Glutamatergic neuron (in vitro differentiated cells): ENCODE data around the gene TAGAP. TPM values are rescaled to one million over a fixed set of nuclear protein-coding genes. Genes with fewer than 3 reads are reported as not detected.

Experiments used
- DNase-seq: peaks from one replicate; pipeline ENCODE4 v3.0.0; 2022
- H3K27ac Mint-ChIP-seq: one replicate; pipeline ENCODE4 v1.8.0; 2020; ENCODE audit warnings: mild to moderate bottlenecking, mixed read lengths, inconsistent platforms; ENCODE audit not compliant: unreplicated experiment
- H3K27me3 Mint-ChIP-seq: one replicate; pipeline ENCODE4 v1.8.0; 2020; ENCODE audit warnings: mild to moderate bottlenecking, moderate library complexity, mixed read lengths, inconsistent platforms; ENCODE audit not compliant: unreplicated experiment
- H3K36me3 Mint-ChIP-seq: one replicate; pipeline ENCODE4 v1.8.0; 2020; ENCODE audit warnings: mild to moderate bottlenecking, mixed read lengths, inconsistent platforms; ENCODE audit not compliant: unreplicated experiment
- H3K4me1 Mint-ChIP-seq: one replicate; pipeline ENCODE4 v1.8.0; 2020; ENCODE audit warnings: mild to moderate bottlenecking, low read depth, mixed read lengths, inconsistent platforms; ENCODE audit not compliant: unreplicated experiment
- H3K4me3 Mint-ChIP-seq: one replicate; pipeline ENCODE4 v1.8.0; 2020; ENCODE audit warnings: mild to moderate bottlenecking, mixed read lengths, inconsistent platforms; ENCODE audit not compliant: unreplicated experiment
- H3K9me3 Mint-ChIP-seq: one replicate; pipeline ENCODE4 v1.8.0; 2020; ENCODE audit warnings: mild to moderate bottlenecking, moderate library complexity, mixed read lengths, inconsistent platforms; ENCODE audit not compliant: unreplicated experiment
- CTCF ChIP-seq: fragments of 200-600 bp; sonication (generic); IDR thresholded peaks from one replicate; pipeline ENCODE4 v1.5.0; 2021; ENCODE audit not compliant: partially characterized antibody, unreplicated experiment
- total RNA-seq: library from RNA; stranded (reverse); fragmentation: NEBNext Ultra II Directional; extraction: Animal tissue kit (Norgen Biotek cat#: 25700); gene quantifications from one replicate; pipeline ENCODE4 v1.2.1, GENCODE V29; 2021; ENCODE audit not compliant: unreplicated experiment

Gene TAGAP
- total RNA-seq, 1 donor from 2014 or later: not detected

DNA sequence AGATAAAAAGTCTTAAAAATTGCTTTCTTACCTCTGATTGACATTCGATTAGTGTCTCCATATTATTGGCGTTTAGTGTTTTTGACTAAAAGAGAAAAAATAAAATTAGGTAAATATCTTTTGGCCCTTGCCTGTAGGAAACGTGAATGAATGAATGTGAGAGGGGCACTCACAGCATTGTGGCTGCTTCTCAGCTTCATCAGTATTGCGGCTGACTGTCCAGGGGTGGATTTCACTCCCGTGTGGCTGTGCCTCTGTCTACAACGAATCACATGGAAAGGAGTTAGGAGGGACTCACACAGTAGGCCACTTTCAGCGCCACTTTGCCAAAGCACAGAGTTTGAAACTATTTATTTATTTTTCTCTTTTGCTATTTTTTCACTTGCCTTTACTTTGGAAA is 844 bp downstream of the TAGAP start:
- no peak for TF ChIP-seq CTCF
- H3K27ac Mint-ChIP-seq: no peak overlapping the region
- no peaks in the 10 kb centered on the region for H3K9me3 Mint-ChIP-seq
- H3K36me3 Mint-ChIP-seq: no peaks in the 10 kb centered on the region
- no peak for DNase-seq
- H3K27me3 Mint-ChIP-seq: no peaks in the 10 kb centered on the region
- H3K4me3 Mint-ChIP-seq: no peak overlapping the region
- peaks cover 14% of the 10 kb centered on the region for H3K4me1 Mint-ChIP-seq

GRCh38 chr6:159043251-159043650 is 1.5 kb downstream of the TAGAP start:
- no peak for DNase-seq
- Mint-ChIP-seq H3K4me1 (peaks cover 18% of the 10 kb centered on the region), H3K9me3 (no peaks in the 10 kb centered on the region), H3K27me3 (no peaks in the 10 kb centered on the region), H3K36me3 (no peaks in the 10 kb centered on the region), H3K27ac (no peak overlapping the region), H3K4me3 (no peak overlapping the region)
- no peak for TF ChIP-seq CTCF

DNA sequence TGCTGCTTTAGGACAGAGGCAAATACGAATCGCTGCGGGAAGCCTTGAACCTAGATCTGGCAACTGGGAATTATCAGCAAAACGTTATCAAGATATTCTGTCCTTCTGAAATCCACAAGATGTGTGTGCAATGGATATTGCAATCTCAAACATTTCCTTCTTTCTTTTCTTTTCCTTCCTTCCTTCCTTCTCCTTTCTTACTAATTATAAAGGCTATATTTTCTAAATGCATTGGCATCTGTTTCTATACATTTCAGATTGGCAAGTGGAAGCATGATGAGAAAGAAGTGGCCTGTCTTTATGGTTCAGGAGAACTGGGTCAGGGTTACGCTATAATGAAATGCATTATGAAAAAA is 2.0 kb downstream of the TAGAP start:
- H3K4me1 Mint-ChIP-seq: peaks cover 18% of the 10 kb centered on the region
- H3K9me3 Mint-ChIP-seq: no peaks in the 10 kb centered on the region
- no peaks in the 10 kb centered on the region for H3K36me3 Mint-ChIP-seq
- no peak overlapping the region for H3K27ac Mint-ChIP-seq
- DNase-seq: no peak
- TF ChIP-seq CTCF: peak; percentile 58
- H3K27me3 Mint-ChIP-seq: no peaks in the 10 kb centered on the region
- no peak overlapping the region for H3K4me3 Mint-ChIP-seq

GRCh38 chr6:159042003-159042825 is 2.6 kb downstream of the TAGAP start:
- H3K27ac Mint-ChIP-seq: no peak overlapping the region
- no peaks in the 10 kb centered on the region for H3K9me3 Mint-ChIP-seq
- H3K4me3 Mint-ChIP-seq: no peak overlapping the region
- H3K36me3 Mint-ChIP-seq: no peaks in the 10 kb centered on the region
- no peaks in the 10 kb centered on the region for H3K27me3 Mint-ChIP-seq
- peak; percentile 93 for TF ChIP-seq CTCF
- peaks cover 18% of the 10 kb centered on the region for H3K4me1 Mint-ChIP-seq
- peak; percentile 57 for DNase-seq

GRCh38 chr6:159041181-159041580 is 3.6 kb downstream of the TAGAP start:
- no peaks in the 10 kb centered on the region for H3K9me3 Mint-ChIP-seq
- TF ChIP-seq CTCF: no peak
- no peak overlapping the region for H3K4me3 Mint-ChIP-seq
- H3K4me1 Mint-ChIP-seq: peaks cover 18% of the 10 kb centered on the region
- no peak overlapping the region for H3K27ac Mint-ChIP-seq
- DNase-seq: no peak
- H3K27me3 Mint-ChIP-seq: no peaks in the 10 kb centered on the region
- no peaks in the 10 kb centered on the region for H3K36me3 Mint-ChIP-seq
